Neuronal stem cell (in vitro differentiated cells): Measurements from ENCODE around the gene SPDYE6.
A peak's percentile ranks its signal among the peaks of the same experiment; 100 is the strongest.

Experiments used
- DNase-seq: peaks from one replicate; pipeline ENCODE4 v3.0.0-alpha.2; 2013; ENCODE audit warnings: low spot score
- H2AFZ ChIP-seq: one replicate; pipeline ENCODE4 v1.6.1; 2013; ENCODE audit warnings: mild to moderate bottlenecking, low read length, inconsistent platforms
- H2AK5ac ChIP-seq: 2 replicates; pipeline ENCODE4 v1.6.1; 2013; ENCODE audit warnings: low read depth, mild to moderate bottlenecking, inconsistent platforms, low read length, moderate library complexity, mixed read lengths
- H2BK120ac ChIP-seq: 2 replicates; pipeline ENCODE4 v1.6.1; 2013; ENCODE audit warnings: low read depth, mild to moderate bottlenecking, inconsistent platforms, low read length, moderate library complexity, mixed read lengths
- H2BK12ac ChIP-seq: one replicate; pipeline ENCODE4 v1.6.1; 2013; ENCODE audit warnings: low read length, inconsistent platforms
- H2BK15ac ChIP-seq: 2 replicates; pipeline ENCODE4 v1.6.1; 2013; ENCODE audit warnings: mild to moderate bottlenecking, low read length, inconsistent platforms, mixed read lengths
- H2BK5ac ChIP-seq: one replicate; pipeline ENCODE4 v1.6.1; 2013; ENCODE audit warnings: inconsistent platforms, mild to moderate bottlenecking, low read length, moderate library complexity
- H3K14ac ChIP-seq: one replicate; pipeline ENCODE4 v1.6.1; 2013; ENCODE audit warnings: low read length, inconsistent platforms
- H3K18ac ChIP-seq: 2 replicates; pipeline ENCODE4 v1.6.1; 2013; ENCODE audit warnings: low read length, inconsistent platforms
- H3K23ac ChIP-seq: 2 replicates; pipeline ENCODE4 v1.6.1; 2013; ENCODE audit warnings: low read depth, mild to moderate bottlenecking, mixed read lengths, low read length, inconsistent platforms; ENCODE audit not compliant: poor library complexity
- H3K27ac ChIP-seq: replicated peaks from 3 replicates; pipeline ENCODE4 v1.5.1; 2013; ENCODE audit warnings: low read length, inconsistent platforms
- H3K27me3 ChIP-seq, 3 experiments: 2 replicates each; pipeline ENCODE4 v1.6.1; 2013; ENCODE audit warnings: low read length in 3 of 3, mild to moderate bottlenecking in 2 of 3, inconsistent platforms in 1 of 3, low read depth in 1 of 3, mixed read lengths in 1 of 3, moderate library complexity in 1 of 3; ENCODE audit not compliant: control insufficient read depth in 3 of 3, insufficient read depth in 3 of 3
- H3K36me3 ChIP-seq, 2 donors: replicated peaks in 1 of 2; 2 replicates each; pipeline ENCODE4 v1.6.1; 2013; ENCODE audit warnings: low read length in 2 of 2; ENCODE audit not compliant: control insufficient read depth in 2 of 2, insufficient read depth in 2 of 2
- H3K4ac ChIP-seq: 2 replicates; pipeline ENCODE4 v1.6.1; 2013; ENCODE audit warnings: inconsistent platforms, mild to moderate bottlenecking, low read length, moderate library complexity
- H3K4me1 ChIP-seq, 2 donors: 1 replicate in 1 of 2; 2 replicates in 1 of 2; pipeline ENCODE4 v1.6.1; 2013; ENCODE audit warnings: low read length in 2 of 2, low read depth in 1 of 2; ENCODE audit not compliant: control insufficient read depth in 2 of 2, insufficient read depth in 1 of 2
- H3K4me2 ChIP-seq: one replicate; pipeline ENCODE4 v1.6.1; 2013; ENCODE audit warnings: mild to moderate bottlenecking, low read length, inconsistent platforms; ENCODE audit not compliant: insufficient read depth, poor library complexity, severe bottlenecking
- H3K4me3 ChIP-seq, 2 donors: 2 replicates each; pipeline ENCODE4 v1.5.1; 2013; ENCODE audit warnings: low read length in 2 of 2, mild to moderate bottlenecking in 2 of 2, inconsistent platforms in 1 of 2, moderate library complexity in 1 of 2
- H3K79me1 ChIP-seq: one replicate; pipeline ENCODE4 v1.6.1; 2013; ENCODE audit warnings: low read depth, mild to moderate bottlenecking, inconsistent platforms, low read length, moderate library complexity
- H3K9ac ChIP-seq: one replicate; pipeline ENCODE4 v1.6.1; 2013; ENCODE audit warnings: mild to moderate bottlenecking, low read depth, low read length, inconsistent platforms; ENCODE audit not compliant: poor library complexity
- H3K9me3 ChIP-seq, 2 donors: replicated peaks in 1 of 2; 2 replicates each; pipeline versions ENCODE3 to v1.6.1; 2013; ENCODE audit warnings: low read length in 2 of 2, mild to moderate bottlenecking in 2 of 2, inconsistent platforms in 1 of 2, low read depth in 1 of 2, mixed read lengths in 1 of 2, moderate library complexity in 1 of 2; ENCODE audit not compliant: control insufficient read depth in 2 of 2, insufficient read depth in 1 of 2
- H4K8ac ChIP-seq: one replicate; pipeline ENCODE4 v1.6.1; 2013; ENCODE audit warnings: low read depth, mild to moderate bottlenecking, inconsistent platforms, low read length, moderate library complexity
- H4K91ac ChIP-seq: one replicate; pipeline ENCODE4 v1.6.1; 2013; ENCODE audit warnings: low read length, low read depth, mild to moderate bottlenecking, inconsistent platforms; ENCODE audit not compliant: poor library complexity
- WGBS, 2 donors: extraction: QIAGEN DNeasy Blood & Tissue Kit; methylation state at CpG; one replicate each; pipeline ENCODE4 v1.1.7; 2013; ENCODE audit warnings: missing lambda C conversion rate in 2 of 2, mixed read lengths in 1 of 2; ENCODE audit not compliant: insufficient read length in 2 of 2, insufficient replicate concordance in 1 of 2; ENCODE audit errors: extremely low coverage in 2 of 2; 5-methylcytosine and 5-hydroxymethylcytosine counted together

SPDYE6 gene

DNA sequence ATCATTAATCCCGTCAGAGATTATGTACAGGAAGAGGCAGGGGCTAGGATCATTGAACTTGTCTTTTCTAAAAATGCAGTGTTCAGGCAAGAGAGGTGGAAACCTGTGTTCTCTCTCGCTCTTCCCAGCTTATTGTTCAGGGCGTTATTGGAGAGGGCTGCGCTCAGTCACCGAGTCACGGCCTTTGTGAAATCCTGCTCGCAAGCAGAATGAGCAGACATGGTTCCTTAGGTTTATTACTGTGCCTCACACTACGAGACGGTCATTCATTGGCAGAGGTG is 39.3 kb upstream of the SPDYE6 start:
- H2BK12ac ChIP-seq = no peak overlapping the region
- H3K4ac ChIP-seq = no peak overlapping the region
- peak overlapping the region; percentile 66 for H3K4me2 ChIP-seq
- no peak overlapping the region for H2AK5ac ChIP-seq
- H3K9ac ChIP-seq = peak overlapping the region; percentile 81
- peak overlapping the region; percentile 87 for H2AFZ ChIP-seq
- no peak for DNase-seq
- peaks cover 5% of the 10 kb centered on the region in 2 donors for H3K4me1 ChIP-seq
- peaks cover 4% of the 10 kb centered on the region for H3K79me1 ChIP-seq
- no peak overlapping the region for H4K91ac ChIP-seq
- H3K18ac ChIP-seq = peak overlapping the region; percentile 76
- no CpG with 5 or more reads among the region's 9 CpGs for WGBS, 2 donors
- no peaks in the 10 kb centered on the region for H3K27me3 ChIP-seq
- H3K23ac ChIP-seq = no peak overlapping the region
- peaks cover 15 to 62% of the 10 kb centered on the region in 2 donors for H3K36me3 ChIP-seq
- H4K8ac ChIP-seq = no peak overlapping the region
- peak overlapping the region; percentile 93 for H3K27ac ChIP-seq
- H3K14ac ChIP-seq = no peak overlapping the region
- peak overlapping the region; percentile 62 to 77 for H3K4me3 ChIP-seq
- H2BK120ac ChIP-seq = no peak overlapping the region
- no peak overlapping the region for H2BK15ac ChIP-seq
- H2BK5ac ChIP-seq = no peak overlapping the region
- no peaks in the 10 kb centered on the region for H3K9me3 ChIP-seq

DNA sequence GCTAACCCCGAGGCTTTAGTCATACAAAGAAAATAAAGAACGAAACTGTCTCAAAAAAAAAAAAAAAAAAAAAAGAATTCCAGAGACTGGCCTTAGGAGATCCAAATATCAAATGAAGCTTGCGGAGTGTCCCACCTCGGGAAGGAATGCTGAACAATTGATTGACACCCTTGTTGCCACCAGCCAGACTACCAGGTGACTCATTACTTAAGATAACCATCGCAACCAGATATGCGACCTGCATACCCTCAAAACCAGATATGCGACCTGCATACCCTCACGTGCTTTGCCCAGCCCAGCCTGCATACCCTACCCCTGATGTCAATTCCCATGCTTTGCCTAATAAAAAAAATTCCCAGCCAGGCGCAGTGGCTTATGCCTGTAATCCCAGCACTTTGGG is 37.2 kb upstream of the SPDYE6 start:
- Histone ChIP-seq H3K79me1 (peaks cover 4% of the 10 kb centered on the region), H3K27me3 (no peaks in the 10 kb centered on the region), H4K91ac (no peak overlapping the region), H3K36me3 (peaks cover 11 to 47% of the 10 kb centered on the region in 2 donors), H3K18ac (no peak overlapping the region), H2BK12ac (no peak overlapping the region), H2AFZ (no peak overlapping the region), H2BK120ac (no peak overlapping the region), H2AK5ac (no peak overlapping the region), H3K27ac (no peak overlapping the region), H3K4ac (no peak overlapping the region), H4K8ac (no peak overlapping the region), H3K4me1 (peaks cover 5% of the 10 kb centered on the region in 2 donors), H2BK15ac (no peak overlapping the region), H3K4me2 (no peak overlapping the region), H3K14ac (no peak overlapping the region), H3K9ac (no peak overlapping the region), H2BK5ac (no peak overlapping the region), H3K9me3 (no peaks in the 10 kb centered on the region), H3K23ac (no peak overlapping the region), H3K4me3 (no peak overlapping the region)
- DNase-seq = no peak
- WGBS, 2 donors = no CpG with 5 or more reads among the region's 9 CpGs

DNA sequence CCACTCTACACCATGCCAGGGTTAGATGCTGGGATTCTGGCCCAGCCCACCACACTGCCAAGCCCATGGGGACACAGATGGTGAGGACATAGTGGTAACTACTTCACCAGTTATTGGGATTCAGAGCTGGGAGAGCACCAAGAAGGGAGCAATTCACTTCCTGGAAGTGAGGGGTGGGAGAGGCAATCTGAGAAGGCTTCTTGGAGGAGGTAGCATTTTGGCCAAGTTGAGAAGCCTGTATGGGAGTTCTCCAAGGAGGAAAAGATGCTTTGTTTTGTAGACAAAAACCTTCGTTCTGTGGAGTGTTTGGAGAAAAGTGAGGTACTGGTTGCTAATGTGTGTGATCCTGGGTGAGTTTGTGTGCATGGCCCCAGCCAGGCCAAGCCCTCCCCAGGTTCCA is 36.1 kb upstream of the SPDYE6 start:
- Histone ChIP-seq H3K4me2 (no peak overlapping the region), H3K4me1 (peaks cover 5% of the 10 kb centered on the region in 2 donors), H2AK5ac (no peak overlapping the region), H3K14ac (no peak overlapping the region), H3K9ac (no peak overlapping the region), H3K23ac (no peak overlapping the region), H3K79me1 (peaks cover 4% of the 10 kb centered on the region), H3K9me3 (no peaks in the 10 kb centered on the region), H2BK120ac (no peak overlapping the region), H3K27ac (no peak overlapping the region), H2BK5ac (no peak overlapping the region), H3K27me3 (no peaks in the 10 kb centered on the region), H3K18ac (no peak overlapping the region), H3K4ac (no peak overlapping the region), H2AFZ (no peak overlapping the region), H2BK15ac (no peak overlapping the region), H3K36me3 (peaks cover 11 to 46% of the 10 kb centered on the region in 2 donors), H2BK12ac (no peak overlapping the region), H4K91ac (no peak overlapping the region), H4K8ac (no peak overlapping the region), H3K4me3 (no peak overlapping the region)
- DNase-seq = no peak
- WGBS, 2 donors = no CpG with 5 or more reads among the region's 1 CpG

DNA sequence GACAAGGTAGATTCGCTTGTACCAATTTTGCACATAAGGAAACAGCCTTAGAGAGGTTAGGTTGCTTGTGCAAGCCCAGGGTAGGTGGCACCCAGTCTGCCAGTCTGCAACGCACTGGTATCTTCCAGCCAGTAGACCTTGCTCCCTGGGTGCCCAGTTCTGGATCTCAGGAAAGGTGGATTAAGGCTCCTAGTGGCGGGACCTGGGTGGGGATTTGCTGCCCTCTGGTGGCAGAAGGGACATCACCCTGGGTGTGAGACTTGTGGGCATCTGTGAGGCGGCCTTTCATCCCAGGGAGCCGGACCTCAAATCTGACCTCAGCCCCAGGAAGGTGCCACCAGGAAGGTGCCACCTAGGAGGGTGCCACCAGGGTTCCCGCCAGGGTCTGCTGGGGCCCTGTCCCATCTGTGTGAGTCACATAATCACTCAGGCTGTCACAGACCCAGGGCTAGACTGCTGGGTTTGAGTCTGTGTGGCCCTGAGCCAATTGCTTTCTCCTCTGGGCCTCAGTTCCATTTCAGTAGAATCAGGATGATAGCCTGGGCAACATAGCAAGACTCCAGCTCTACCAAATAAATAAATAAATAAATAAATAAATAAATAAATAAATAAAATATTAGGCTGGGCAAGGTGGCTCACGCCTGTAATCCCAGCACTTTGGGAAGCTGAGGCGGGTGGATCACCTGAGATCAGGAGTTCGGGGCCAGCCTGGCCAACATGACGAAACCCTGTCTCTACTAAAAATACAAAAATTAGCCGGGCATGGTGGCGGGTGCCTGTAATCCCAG is 34.6 kb upstream of the SPDYE6 start:
- Histone ChIP-seq H3K4me2 (no peak overlapping the region), H4K91ac (no peak overlapping the region), H2BK120ac (no peak overlapping the region), H4K8ac (no peak overlapping the region), H3K9ac (no peak overlapping the region), H2AFZ (no peak overlapping the region), H3K27me3 (no peaks in the 10 kb centered on the region), H3K18ac (no peak overlapping the region), H2BK5ac (no peak overlapping the region), H2AK5ac (no peak overlapping the region), H3K79me1 (no peaks in the 10 kb centered on the region), H2BK12ac (no peak overlapping the region), H3K4ac (no peak overlapping the region), H3K9me3 (no peaks in the 10 kb centered on the region), H3K27ac (no peak overlapping the region), H3K36me3 (peaks cover 13 to 58% of the 10 kb centered on the region in 2 donors), H3K14ac (no peak overlapping the region), H3K4me1 (no peaks in the 10 kb centered on the region), H2BK15ac (no peak overlapping the region), H3K23ac (no peak overlapping the region), H3K4me3 (no peak overlapping the region)
- peak; percentile 84 for DNase-seq
- no CpG with 5 or more reads among the region's 12 CpGs for WGBS, 2 donors
